Activated T-helper 17 cell treated with anti-CD3 and anti-CD28 coated beads, Interleukin-2, amount 50 U/mL, for 72 hours (primary cell): ENCODE measurements around the gene EID3. TPM values are rescaled to one million over a fixed set of nuclear protein-coding genes. Genes with fewer than 3 reads are reported as not detected.

Experiments used
- ATAC-seq: fragments of 150-1000 bp; cut with Tn5 transposase; replicated peaks from 2 replicates; pipeline ENCODE4 v1.10.0; 2021; ENCODE audit warnings: mild to moderate bottlenecking, moderate library complexity
- H3K27ac Mint-ChIP-seq: one replicate; pipeline ENCODE4 v1.8.0; 2022; ENCODE audit warnings: mixed read lengths
- H3K27me3 Mint-ChIP-seq: one replicate; pipeline ENCODE4 v1.8.0; 2022; ENCODE audit warnings: mixed read lengths
- H3K36me3 Mint-ChIP-seq: one replicate; pipeline ENCODE4 v1.8.0; 2022; ENCODE audit warnings: low read depth, mild to moderate bottlenecking, mixed read lengths
- H3K4me1 Mint-ChIP-seq: one replicate; pipeline ENCODE4 v1.8.0; 2022; ENCODE audit warnings: mixed read lengths
- H3K4me3 Mint-ChIP-seq: one replicate; pipeline ENCODE4 v1.8.0; 2022; ENCODE audit warnings: mild to moderate bottlenecking, mixed read lengths
- H3K9me3 Mint-ChIP-seq: one replicate; pipeline ENCODE4 v1.8.0; 2022; ENCODE audit warnings: mixed read lengths
- total RNA-seq, 2 donors: library from RNA; stranded (reverse); gene quantifications; one replicate each; pipeline ENCODE4 v1.2.3, GENCODE V29; 2022

Gene EID3
- total RNA-seq, 2 donors from 2014 or later, result 3.0 to 7.3 TPM

- Mint-ChIP-seq H3K27me3 (no peaks in the 10 kb centered on the region), H3K4me3 (no peak overlapping the region), H3K36me3 (peaks cover 93% of the 10 kb centered on the region), H3K27ac (peak overlapping the region; percentile 38), H3K9me3 (no peaks in the 10 kb centered on the region), H3K4me1 (no peaks in the 10 kb centered on the region)
- ATAC-seq, result no peak
Observed at GRCh38 chr12:104348283-104348993, 44.9 kb downstream of the EID3 start.

DNA sequence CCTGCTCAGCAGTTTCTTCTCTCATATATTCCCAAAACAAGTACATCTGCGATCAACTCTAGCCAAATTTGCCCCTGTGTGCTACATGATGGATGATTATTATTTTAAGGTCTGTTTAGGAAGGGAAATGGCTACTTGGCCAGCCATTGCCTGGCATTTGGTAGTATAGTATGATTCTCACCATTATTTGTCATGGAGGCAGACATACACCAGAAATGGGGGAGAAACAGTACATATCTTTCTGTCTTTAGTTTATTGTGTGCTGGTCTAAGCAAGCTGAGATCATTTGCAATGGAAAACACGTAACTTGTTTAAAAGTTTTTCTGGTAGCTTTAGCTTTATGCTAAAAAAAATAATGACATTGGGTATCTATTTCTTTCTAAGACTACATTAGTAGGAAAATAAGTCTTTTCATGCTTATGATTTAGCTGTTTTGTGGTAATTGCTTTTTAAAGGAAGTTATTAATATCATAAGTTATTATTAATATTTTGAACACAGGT is 45.5 kb downstream of the EID3 start:
- no peak for ATAC-seq
- H3K4me1 Mint-ChIP-seq, result no peaks in the 10 kb centered on the region
- H3K36me3 Mint-ChIP-seq, result peaks cover 91% of the 10 kb centered on the region
- H3K9me3 Mint-ChIP-seq, result no peaks in the 10 kb centered on the region
- no peaks in the 10 kb centered on the region for H3K27me3 Mint-ChIP-seq
- H3K4me3 Mint-ChIP-seq, result no peak overlapping the region
- H3K27ac Mint-ChIP-seq, result no peak overlapping the region

DNA sequence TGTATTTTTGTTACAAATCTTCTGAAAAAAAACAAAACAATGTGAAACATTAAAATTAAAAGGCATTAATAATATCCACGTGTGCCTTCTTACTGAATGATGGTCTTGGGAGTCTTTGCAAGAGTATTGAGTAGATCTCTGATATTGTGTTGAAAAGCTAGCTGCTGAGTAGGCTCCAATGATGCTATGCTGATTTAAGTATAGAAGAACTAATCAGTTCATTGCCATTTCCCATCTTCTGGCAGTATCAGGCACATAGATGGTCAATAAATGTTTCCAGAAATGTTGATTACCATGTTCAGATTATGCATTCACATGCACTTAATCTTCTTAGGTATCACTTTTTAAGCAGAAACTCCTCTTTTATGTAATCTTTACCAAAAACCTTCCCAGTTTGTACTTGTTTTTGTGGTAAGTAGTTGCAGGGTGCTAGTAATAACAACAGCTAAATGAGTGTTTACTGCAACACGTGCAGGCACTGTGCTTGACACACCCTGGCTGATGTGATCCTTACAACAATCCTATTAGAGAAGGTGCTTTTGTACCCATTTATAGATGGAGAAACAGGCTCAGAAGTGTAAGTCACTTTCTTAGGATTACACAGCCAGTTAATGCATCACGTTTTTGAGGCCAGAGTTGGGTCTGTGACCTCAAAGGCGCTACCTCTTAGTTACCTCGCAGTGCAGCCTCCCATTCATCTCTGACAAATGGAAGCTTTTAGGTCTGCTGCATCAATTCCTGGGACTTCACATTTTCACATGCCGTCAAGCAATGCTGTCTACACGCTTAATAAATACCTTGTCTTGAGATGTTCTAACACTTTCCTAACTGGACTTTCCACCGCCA is 46.9 kb downstream of the EID3 start:
- no peak overlapping the region for H3K4me3 Mint-ChIP-seq
- no peak for ATAC-seq
- no peak overlapping the region for H3K27ac Mint-ChIP-seq
- no peaks in the 10 kb centered on the region for H3K27me3 Mint-ChIP-seq
- H3K4me1 Mint-ChIP-seq, result no peaks in the 10 kb centered on the region
- H3K9me3 Mint-ChIP-seq, result no peaks in the 10 kb centered on the region
- H3K36me3 Mint-ChIP-seq, result peaks cover 77% of the 10 kb centered on the region

- Mint-ChIP-seq H3K4me3 (no peak overlapping the region), H3K27ac (no peak overlapping the region), H3K27me3 (no peaks in the 10 kb centered on the region), H3K9me3 (no peaks in the 10 kb centered on the region), H3K4me1 (no peaks in the 10 kb centered on the region), H3K36me3 (peaks cover 69% of the 10 kb centered on the region)
- no peak for ATAC-seq
Observed at GRCh38 chr12:104351057-104351983, 47.8 kb downstream of the EID3 start.

- Mint-ChIP-seq H3K9me3 (no peaks in the 10 kb centered on the region), H3K4me1 (peaks cover 3% of the 10 kb centered on the region), H3K27me3 (no peaks in the 10 kb centered on the region), H3K4me3 (no peak overlapping the region), H3K36me3 (peaks cover 60% of the 10 kb centered on the region), H3K27ac (no peak overlapping the region)
- no peak for ATAC-seq
Observed at GRCh38 chr12:104352106-104352713, 48.7 kb downstream of the EID3 start.

- H3K4me1 Mint-ChIP-seq, result peaks cover 6% of the 10 kb centered on the region
- no peaks in the 10 kb centered on the region for H3K9me3 Mint-ChIP-seq
- ATAC-seq, result no peak
- no peak overlapping the region for H3K4me3 Mint-ChIP-seq
- H3K36me3 Mint-ChIP-seq, result peaks cover 49% of the 10 kb centered on the region
- no peaks in the 10 kb centered on the region for H3K27me3 Mint-ChIP-seq
- H3K27ac Mint-ChIP-seq, result no peak overlapping the region
Observed at GRCh38 chr12:104353012-104353981, 49.8 kb downstream of the EID3 start.

GRCh38 chr12:104354167-104354867 is 50.8 kb downstream of the EID3 start:
- peaks cover 6% of the 10 kb centered on the region for H3K4me1 Mint-ChIP-seq
- H3K27me3 Mint-ChIP-seq, result no peaks in the 10 kb centered on the region
- no peaks in the 10 kb centered on the region for H3K9me3 Mint-ChIP-seq
- no peak overlapping the region for H3K27ac Mint-ChIP-seq
- H3K4me3 Mint-ChIP-seq, result no peak overlapping the region
- H3K36me3 Mint-ChIP-seq, result peaks cover 39% of the 10 kb centered on the region
- no peak for ATAC-seq

Other genes starting within 250 kb of the EID3 start
- gene HCFC2, start 239.2 kb upstream of the EID3 start, total RNA-seq, result 10 to 100 TPM in 1 of 2 donors, 1 to 10 TPM in 1; 9.2 to 11.7 TPM
- 10 to 100 TPM in 1 of 2 donors, 1 to 10 TPM in 1; 8.9 to 15.1 TPM for gene NFYB, start 165.5 kb upstream of the EID3 start, total RNA-seq
- 100 to 1,000 TPM in 1 of 2 donors, 10 to 100 TPM in 1; 69.2 to 119 TPM for gene TXNRD1, start 88.0 kb upstream of the EID3 start, total RNA-seq
- gene CHST11, start 153.2 kb downstream of the EID3 start, total RNA-seq, result 10 to 100 TPM; 36.2 to 61.7 TPM